Endothelial cell of umbilical vein (primary cell): ENCODE measurements around the gene SUPT3H. TPM values are rescaled to one million over a fixed set of nuclear protein-coding genes. Genes with fewer than 3 reads are reported as not detected.

ENCODE experiments used
- BruUV-seq: library from RNA; stranded (reverse); fragments of 400-500 nt; replicated peaks from 2 replicates; lab custom pipeline; 2021; lab: Mats Ljungman, UMichigan
- CTCF ChIA-PET: fragments of 300-600, 350-600 bp; sonication (Branson Sonifier 250); formaldehyde crosslinking; loops from one replicate; lab custom pipeline; 2021; ENCODE audit warnings: antibody characterized with exemption, inconsistent platforms; lab: Charles Lee
- POLR2A ChIA-PET: fragments of 300-600, 350-600 bp; sonication (Branson Sonifier 250); formaldehyde crosslinking; loops from one replicate; lab custom pipeline; 2021; ENCODE audit warnings: antibody characterized with exemption, inconsistent platforms; lab: Charles Lee
- DNase-seq: peaks from one replicate; pipeline ENCODE4 v3.0.0-alpha.2; 2011; ENCODE audit warnings: low read depth, low spot score
- FAIRE-seq: peaks from 2 replicates; lab custom pipeline; 2011; peaks lifted over from hg19 to GRCh38; lab: Jason Lieb, UNC
- H2AFZ ChIP-seq: 2 replicates; pipeline ENCODE4 v1.6.0; 2012; ENCODE audit warnings: low read depth, low read length, control low read depth, inconsistent platforms
- H3K27ac ChIP-seq: 2 replicates; pipeline ENCODE4 v1.5.1; 2011; ENCODE audit warnings: low read depth, mild to moderate bottlenecking, control low read depth, low read length, moderate library complexity; ENCODE audit not compliant: insufficient read depth
- H3K27me3 ChIP-seq, 2 experiments: 2 replicates each; pipeline versions ENCODE4 v1.6.0 to v1.6.1; 2011; ENCODE audit warnings: low read length in 2 of 2, mixed read lengths in 1 of 2; ENCODE audit not compliant: control insufficient read depth in 2 of 2, insufficient read depth in 2 of 2
- H3K36me3 ChIP-seq, 2 experiments: 2 replicates in 1 of 2; 3 replicates in 1 of 2; pipeline ENCODE4 v1.5.1; 2011; ENCODE audit warnings: low read length in 2 of 2, mild to moderate bottlenecking in 1 of 2, moderate library complexity in 1 of 2; ENCODE audit not compliant: control insufficient read depth in 2 of 2, insufficient read depth in 2 of 2; ENCODE audit errors: extremely low read depth in 1 of 2
- H3K4me1 ChIP-seq: 3 replicates; pipeline ENCODE4 v1.5.1; 2011; ENCODE audit warnings: mild to moderate bottlenecking, low read length; ENCODE audit not compliant: control insufficient read depth, insufficient read depth; ENCODE audit errors: extremely low read depth
- H3K4me2 ChIP-seq: 2 replicates; pipeline ENCODE4 v1.6.1; 2011; ENCODE audit warnings: low read length, control low read depth, mixed read lengths; ENCODE audit not compliant: insufficient read depth
- H3K4me3 ChIP-seq, 3 experiments: fragments of 200-600 bp in 1 of 3; sonication (generic), shearing (Covaris generic) in 1 of 3; replicated peaks in 1 of 3; 2 replicates each; pipeline ENCODE4 v1.5.1; 2011 to 2016; ENCODE audit warnings: control low read depth in 3 of 3, low read length in 3 of 3, mild to moderate bottlenecking in 2 of 3, inconsistent platforms in 1 of 3, low read depth in 1 of 3, moderate library complexity in 1 of 3; ENCODE audit not compliant: insufficient read depth in 1 of 3
- H3K79me2 ChIP-seq: 2 replicates; pipeline ENCODE4 v1.6.0; 2012; ENCODE audit warnings: low read length, inconsistent platforms; ENCODE audit not compliant: control insufficient read depth, insufficient read depth
- H3K9ac ChIP-seq: replicated peaks from 2 replicates; pipeline ENCODE3; 2011; ENCODE audit warnings: low read length, control low read depth; ENCODE audit not compliant: insufficient read depth; ENCODE audit errors: extremely low read depth
- H3K9me1 ChIP-seq: replicated peaks from 3 replicates; pipeline ENCODE4 v1.6.0; 2011; ENCODE audit warnings: mild to moderate bottlenecking, low read length; ENCODE audit not compliant: control insufficient read depth, insufficient read depth; ENCODE audit errors: extremely low read depth
- H3K9me3 ChIP-seq: replicated peaks from 2 replicates; pipeline ENCODE4 v1.5.1; 2012; ENCODE audit warnings: low read length, inconsistent platforms; ENCODE audit not compliant: control insufficient read depth, insufficient read depth
- H4K20me1 ChIP-seq: replicated peaks from 2 replicates; pipeline ENCODE3; 2011; ENCODE audit warnings: mild to moderate bottlenecking, low read length; ENCODE audit not compliant: control insufficient read depth, insufficient read depth; ENCODE audit errors: extremely low read depth
- EZH2 ChIP-seq: IDR thresholded peaks from 2 replicates; pipeline ENCODE4 v1.6.1; 2012; ENCODE audit warnings: borderline replicate concordance, low read depth, mild to moderate bottlenecking, moderate library complexity, low read length, inconsistent platforms; ENCODE audit not compliant: severe bottlenecking
- FOS ChIP-seq: IDR thresholded peaks from 2 replicates; pipeline ENCODE4 v1.6.1; 2011; ENCODE audit warnings: mild to moderate bottlenecking, low read length, moderate library complexity, borderline replicate concordance; ENCODE audit not compliant: insufficient read depth
- GATA2 ChIP-seq: IDR thresholded peaks from 2 replicates; pipeline ENCODE4 v1.7.0; 2011; ENCODE audit warnings: low read depth, mild to moderate bottlenecking, moderate library complexity, mixed read lengths, low read length; ENCODE audit not compliant: insufficient read length, insufficient read depth
- JUN ChIP-seq: IDR thresholded peaks from 2 replicates; pipeline ENCODE4 v1.6.1; 2011; ENCODE audit warnings: borderline replicate concordance, low read depth; ENCODE audit not compliant: insufficient read length, insufficient read depth
- MYC ChIP-seq: IDR thresholded peaks from one replicate; pipeline ENCODE4 v1.6.1; 2011; ENCODE audit warnings: mild to moderate bottlenecking, low read depth, low read length
- POLR2A ChIP-seq: IDR thresholded peaks from 2 replicates; pipeline ENCODE4 v1.6.1; 2012; ENCODE audit warnings: low read depth, mild to moderate bottlenecking, control low read depth, low read length
- POLR2AphosphoS5 ChIP-seq: IDR thresholded peaks from 2 replicates; pipeline ENCODE4 v1.6.1; 2012; ENCODE audit warnings: low read depth, mild to moderate bottlenecking, control low read depth, low read length, moderate library complexity; ENCODE audit not compliant: insufficient read depth
- dilution Hi-C: fragments of 300-500 bp; cut with MboI; formaldehyde crosslinking; loops from one replicate; pipeline ENCODE4 v1.15.0; 2019; ENCODE audit warnings: low sequenced_read_pairs; ENCODE audit not compliant: extremely low pct_ligation_motif_present
- intact Hi-C: fragments of 100-400 bp; cut with micrococcal nuclease; formaldehyde crosslinking; loops from one replicate; pipeline ENCODE4 v1.10.0; 2022
- polyA plus RNA-seq, 4 experiments: library from polyadenylated mRNA; depleted of rRNA in 3 of 4; stranded (reverse) in 3 of 4; unstranded in 1 of 4; fragments of >200 nt; gene quantifications; 2 replicates each; pipeline versions ENCODE4 v1.2.1 to v1.2.3, GENCODE V29; 2011 to 2012; ENCODE audit warnings: missing spikeins in 1 of 4
- total RNA-seq: library from RNA; stranded (reverse); gene quantifications from 2 replicates; pipeline ENCODE4 v1.2.3, GENCODE V29; 2021
- TF ChIP-seq, protein P1 (sequence below): IDR thresholded peaks from 2 replicates; pipeline ENCODE4 v1.6.1; 2011; ENCODE audit not compliant: insufficient read depth, insufficient read length
- TF ChIP-seq, protein P2 (sequence below), 2 donors: IDR thresholded peaks; 1 replicate in 1 of 2; 2 replicates in 1 of 2; pipeline ENCODE4 v1.5.1; 2011; ENCODE audit warnings: low read length in 2 of 2, mild to moderate bottlenecking in 2 of 2, moderate library complexity in 2 of 2, control low read depth in 1 of 2, inconsistent platforms in 1 of 2, low read depth in 1 of 2; ENCODE audit not compliant: insufficient read depth in 1 of 2; ENCODE audit errors: extremely low read depth in 1 of 2

SUPT3H gene
- total and polyA plus RNA-seq, 2 donors (not counting 3 experiments of a cell fraction or from before 2014, with no cell fraction given) = 8.3 to 9.8 TPM

DNA sequence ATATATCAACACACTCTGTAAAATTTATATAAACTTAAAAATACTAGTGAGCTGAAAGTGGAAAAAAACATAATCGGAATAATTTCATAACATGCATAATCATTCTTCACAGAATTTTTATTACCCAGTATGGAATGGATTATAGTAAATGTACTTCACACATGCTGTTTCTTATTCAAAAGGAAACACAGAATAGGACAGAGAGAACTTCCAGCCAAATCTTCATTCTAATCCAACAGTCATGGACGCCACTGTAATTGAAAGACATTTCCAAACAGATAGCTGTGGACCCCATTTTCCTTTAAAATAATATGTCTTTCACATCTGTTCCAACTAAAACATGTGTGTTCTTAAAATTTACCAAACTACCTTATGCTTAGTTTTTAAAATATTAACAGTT, 176.2 kb downstream of the SUPT3H start:
- Histone ChIP-seq H3K9ac (no peak overlapping the region), H3K9me1 (no peaks in the 10 kb centered on the region), H3K27me3 (no peaks in the 10 kb centered on the region), H3K27ac (no peak overlapping the region), H3K36me3 (no peaks in the 10 kb centered on the region), H3K9me3 (no peaks in the 10 kb centered on the region), H3K4me3 (no peak overlapping the region), H3K79me2 (no peaks in the 10 kb centered on the region), H3K4me2 (no peak overlapping the region), H3K4me1 (no peaks in the 10 kb centered on the region), H4K20me1 (no peaks in the 10 kb centered on the region), H2AFZ (no peak overlapping the region)
- FAIRE-seq (no peak), DNase-seq (no peak)
- TF ChIP-seq, protein P1, sequence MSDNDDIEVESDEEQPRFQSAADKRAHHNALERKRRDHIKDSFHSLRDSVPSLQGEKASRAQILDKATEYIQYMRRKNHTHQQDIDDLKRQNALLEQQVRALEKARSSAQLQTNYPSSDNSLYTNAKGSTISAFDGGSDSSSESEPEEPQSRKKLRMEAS = no peak
- no peak for TF ChIP-seq EZH2
- intact Hi-C loops = no loop called here
- CTCF ChIA-PET = interaction anchor here (1.9 kb wide), 1 partner anchor 513 kb away, joined by 5 read pairs; no protein-coding TSS in a partner anchor
- dilution Hi-C loops = no loop called here
- BruUV-seq = no TSS peak
- POLR2A ChIA-PET = no interaction called here

DNA sequence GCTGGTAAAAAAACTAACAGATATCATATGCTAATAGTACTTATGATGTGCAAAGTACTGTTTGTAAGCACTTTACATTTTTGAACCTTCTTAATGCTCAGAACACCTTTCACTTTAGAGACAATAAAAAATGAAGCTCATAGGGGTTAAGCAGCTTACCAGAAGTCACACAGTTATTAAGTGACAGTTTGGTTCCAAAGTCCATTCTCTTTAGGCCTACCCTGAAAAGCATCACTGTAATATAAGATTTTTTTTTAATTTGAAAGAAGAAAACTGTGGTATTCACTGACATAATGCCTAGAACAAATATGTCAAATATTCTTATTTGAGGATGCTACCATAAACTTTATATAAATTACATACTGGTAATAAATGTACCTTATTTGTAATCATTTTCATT, 177.2 kb downstream of the SUPT3H start:
- TF ChIP-seq GATA2 (no peak), POLR2AphosphoS5 (no peak), POLR2A (no peak), EZH2 (no peak), MYC (no peak), JUN (no peak), FOS (no peak)
- TF ChIP-seq, protein P2, sequence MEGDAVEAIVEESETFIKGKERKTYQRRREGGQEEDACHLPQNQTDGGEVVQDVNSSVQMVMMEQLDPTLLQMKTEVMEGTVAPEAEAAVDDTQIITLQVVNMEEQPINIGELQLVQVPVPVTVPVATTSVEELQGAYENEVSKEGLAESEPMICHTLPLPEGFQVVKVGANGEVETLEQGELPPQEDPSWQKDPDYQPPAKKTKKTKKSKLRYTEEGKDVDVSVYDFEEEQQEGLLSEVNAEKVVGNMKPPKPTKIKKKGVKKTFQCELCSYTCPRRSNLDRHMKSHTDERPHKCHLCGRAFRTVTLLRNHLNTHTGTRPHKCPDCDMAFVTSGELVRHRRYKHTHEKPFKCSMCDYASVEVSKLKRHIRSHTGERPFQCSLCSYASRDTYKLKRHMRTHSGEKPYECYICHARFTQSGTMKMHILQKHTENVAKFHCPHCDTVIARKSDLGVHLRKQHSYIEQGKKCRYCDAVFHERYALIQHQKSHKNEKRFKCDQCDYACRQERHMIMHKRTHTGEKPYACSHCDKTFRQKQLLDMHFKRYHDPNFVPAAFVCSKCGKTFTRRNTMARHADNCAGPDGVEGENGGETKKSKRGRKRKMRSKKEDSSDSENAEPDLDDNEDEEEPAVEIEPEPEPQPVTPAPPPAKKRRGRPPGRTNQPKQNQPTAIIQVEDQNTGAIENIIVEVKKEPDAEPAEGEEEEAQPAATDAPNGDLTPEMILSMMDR (IDR thresholded peaks at IDR 0.05; ENCODE audit: extremely low read depth in 1 of 2, insufficient read depth in 1 of 2, low read depth in 1 of 2, low read length in 2 of 2) = no peak
- TF ChIP-seq, protein P1 = no peak
- intact Hi-C loops = no loop called here

More for the DNA sequence above, 177.2 kb downstream of the SUPT3H start:
- FAIRE-seq (no peak), DNase-seq (no peak)
- ChIA-PET CTCF (interaction anchor here (1.9 kb wide), 1 partner anchor 514 kb away, joined by 5 read pairs; no protein-coding TSS in a partner anchor), POLR2A (no interaction called here)
- H3K27ac ChIP-seq = no peak overlapping the region
- dilution Hi-C loops = no loop called here
- no peak overlapping the region for H2AFZ ChIP-seq
- no peaks in the 10 kb centered on the region for H4K20me1 ChIP-seq
- no peaks in the 10 kb centered on the region for H3K27me3 ChIP-seq
- H3K79me2 ChIP-seq = no peaks in the 10 kb centered on the region
- no peaks in the 10 kb centered on the region for H3K9me3 ChIP-seq
- H3K9ac ChIP-seq = no peak overlapping the region
- no peaks in the 10 kb centered on the region for H3K36me3 ChIP-seq
- H3K4me1 ChIP-seq = no peaks in the 10 kb centered on the region
- H3K4me2 ChIP-seq = no peak overlapping the region
- BruUV-seq = no TSS peak
- H3K4me3 ChIP-seq = no peak overlapping the region
- H3K9me1 ChIP-seq = no peaks in the 10 kb centered on the region
